Memory B cell (primary cell): ENCODE data around the gene AP2A1.

Source experiments
- ATAC-seq: fragments of 150-1000 bp; cut with Tn5 transposase; 2 replicates; pipeline ENCODE4 v1.10.0; 2021; ENCODE audit warnings: low read depth, mild to moderate bottlenecking, moderate library complexity
- DNase-seq, 2 donors: peaks; one replicate each; pipeline ENCODE4 v3.0.0; 2022; ENCODE audit warnings: low spot score in 2 of 2
- H3K27ac Mint-ChIP-seq: one replicate; pipeline ENCODE4 v1.8.0; 2022; ENCODE audit warnings: mild to moderate bottlenecking, moderate library complexity, mixed read lengths
- H3K27me3 Mint-ChIP-seq: one replicate; pipeline ENCODE4 v1.8.0; 2022; ENCODE audit warnings: mixed read lengths
- H3K36me3 Mint-ChIP-seq: one replicate; pipeline ENCODE4 v1.8.0; 2022; ENCODE audit warnings: mild to moderate bottlenecking, mixed read lengths
- H3K4me1 Mint-ChIP-seq: one replicate; pipeline ENCODE4 v1.8.0; 2022; ENCODE audit warnings: mixed read lengths
- H3K4me3 Mint-ChIP-seq: one replicate; pipeline ENCODE4 v1.8.0; 2022; ENCODE audit warnings: mild to moderate bottlenecking, moderate library complexity, mixed read lengths
- H3K9me3 Mint-ChIP-seq: one replicate; pipeline ENCODE4 v1.8.0; 2022; ENCODE audit warnings: mixed read lengths

The AP2A1 gene

DNA sequence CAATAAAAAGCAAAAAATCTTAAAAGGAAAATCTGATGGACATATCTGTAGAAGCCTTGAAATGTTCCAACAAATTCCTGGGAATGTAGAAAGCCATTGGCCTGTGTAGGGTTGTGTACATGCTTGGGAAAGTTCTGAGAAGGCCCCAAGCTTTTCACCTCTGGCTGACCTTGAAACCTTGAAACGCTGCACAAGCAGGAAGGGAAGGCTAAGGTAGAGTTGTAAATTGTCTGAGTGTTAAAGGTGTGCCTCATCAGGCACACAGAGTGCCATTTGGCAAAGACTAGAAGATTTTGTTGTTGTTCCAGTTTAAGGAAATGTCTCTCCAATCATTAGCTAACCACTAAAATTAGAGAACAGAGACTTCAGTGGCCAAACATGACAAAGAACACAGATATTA is 14.1 kb upstream of the AP2A1 start:
- H3K9me3 Mint-ChIP-seq: peaks cover 1% of the 10 kb centered on the region
- H3K4me3 Mint-ChIP-seq: no peak overlapping the region
- no peak for DNase-seq
- ATAC-seq: no peak
- H3K27me3 Mint-ChIP-seq: peaks cover 2% of the 10 kb centered on the region
- H3K27ac Mint-ChIP-seq: no peak overlapping the region
- H3K36me3 Mint-ChIP-seq: no peaks in the 10 kb centered on the region
- H3K4me1 Mint-ChIP-seq: no peaks in the 10 kb centered on the region

DNA sequence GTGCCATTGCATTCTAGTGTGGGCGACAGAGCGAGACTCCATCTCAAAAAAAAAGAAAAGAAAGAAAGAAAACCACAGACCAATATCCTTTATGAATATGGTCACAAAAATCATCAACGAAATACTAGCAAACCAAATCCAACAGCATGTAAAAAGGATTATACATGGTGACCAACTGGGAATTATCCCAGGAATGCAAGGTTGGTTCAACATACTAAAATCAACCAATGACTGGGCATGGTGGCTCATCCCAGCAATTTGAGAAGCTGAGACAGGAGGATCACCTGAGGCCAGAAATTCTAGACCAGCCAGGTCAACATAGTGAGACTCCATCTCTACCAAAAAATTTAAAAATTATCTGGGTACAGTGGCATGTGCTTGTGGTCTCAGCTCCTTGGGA is 10.8 kb upstream of the AP2A1 start:
- ATAC-seq: no peak
- DNase-seq: no peak
- no peaks in the 10 kb centered on the region for H3K4me1 Mint-ChIP-seq
- peaks cover 1% of the 10 kb centered on the region for H3K9me3 Mint-ChIP-seq
- no peak overlapping the region for H3K27ac Mint-ChIP-seq
- H3K27me3 Mint-ChIP-seq: peaks cover 3% of the 10 kb centered on the region
- no peak overlapping the region for H3K4me3 Mint-ChIP-seq
- H3K36me3 Mint-ChIP-seq: no peaks in the 10 kb centered on the region

DNA sequence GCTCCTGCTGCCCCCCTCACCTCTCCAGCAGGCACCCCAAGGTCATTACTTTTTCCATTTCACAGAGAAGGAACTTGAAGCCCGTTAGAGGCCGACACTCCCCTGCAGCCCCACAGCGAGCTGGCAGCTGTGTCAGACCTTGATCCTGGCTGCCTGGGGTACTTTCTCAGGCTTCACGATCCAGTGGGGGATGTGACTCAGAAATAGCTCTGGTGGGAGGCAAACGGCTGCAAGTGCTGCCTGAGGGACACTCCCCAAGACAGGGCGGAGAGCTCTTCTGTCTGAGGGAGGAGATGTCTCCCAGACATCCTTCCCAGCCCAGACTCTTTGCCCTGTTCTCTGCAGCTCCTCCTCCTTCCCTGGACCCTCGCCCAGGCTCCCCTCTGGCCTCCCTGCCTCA is 8.5 kb upstream of the AP2A1 start:
- Mint-ChIP-seq H3K9me3 (peaks cover 1% of the 10 kb centered on the region), H3K27me3 (peaks cover 3% of the 10 kb centered on the region), H3K36me3 (no peaks in the 10 kb centered on the region), H3K4me3 (no peak overlapping the region), H3K27ac (no peak overlapping the region), H3K4me1 (no peaks in the 10 kb centered on the region)
- DNase-seq: no peak
- no peak for ATAC-seq

DNA sequence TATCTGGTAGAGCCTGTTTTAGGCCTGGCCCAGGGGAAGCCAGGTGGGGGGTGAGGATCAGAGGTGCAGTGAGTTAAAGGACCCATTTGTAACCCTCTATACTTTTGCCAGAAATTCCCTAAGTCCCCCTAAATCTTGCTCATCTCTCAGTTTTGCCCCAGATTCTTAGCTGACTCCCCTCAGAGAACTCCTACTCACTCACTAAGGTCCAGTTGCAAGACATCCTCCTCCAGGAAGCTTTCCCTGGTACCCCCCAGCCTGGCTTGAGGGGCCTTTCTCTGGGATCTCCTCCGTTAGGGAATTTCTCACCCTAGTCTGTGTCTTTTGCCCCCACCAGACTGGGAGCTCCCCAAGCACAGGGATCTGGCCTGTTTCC is 5.6 kb upstream of the AP2A1 start:
- no peak for ATAC-seq
- DNase-seq: no peak
- no peaks in the 10 kb centered on the region for H3K9me3 Mint-ChIP-seq
- H3K4me1 Mint-ChIP-seq: no peaks in the 10 kb centered on the region
- H3K36me3 Mint-ChIP-seq: no peaks in the 10 kb centered on the region
- no peak overlapping the region for H3K27ac Mint-ChIP-seq
- H3K4me3 Mint-ChIP-seq: no peak overlapping the region
- peaks cover 3% of the 10 kb centered on the region for H3K27me3 Mint-ChIP-seq

DNA sequence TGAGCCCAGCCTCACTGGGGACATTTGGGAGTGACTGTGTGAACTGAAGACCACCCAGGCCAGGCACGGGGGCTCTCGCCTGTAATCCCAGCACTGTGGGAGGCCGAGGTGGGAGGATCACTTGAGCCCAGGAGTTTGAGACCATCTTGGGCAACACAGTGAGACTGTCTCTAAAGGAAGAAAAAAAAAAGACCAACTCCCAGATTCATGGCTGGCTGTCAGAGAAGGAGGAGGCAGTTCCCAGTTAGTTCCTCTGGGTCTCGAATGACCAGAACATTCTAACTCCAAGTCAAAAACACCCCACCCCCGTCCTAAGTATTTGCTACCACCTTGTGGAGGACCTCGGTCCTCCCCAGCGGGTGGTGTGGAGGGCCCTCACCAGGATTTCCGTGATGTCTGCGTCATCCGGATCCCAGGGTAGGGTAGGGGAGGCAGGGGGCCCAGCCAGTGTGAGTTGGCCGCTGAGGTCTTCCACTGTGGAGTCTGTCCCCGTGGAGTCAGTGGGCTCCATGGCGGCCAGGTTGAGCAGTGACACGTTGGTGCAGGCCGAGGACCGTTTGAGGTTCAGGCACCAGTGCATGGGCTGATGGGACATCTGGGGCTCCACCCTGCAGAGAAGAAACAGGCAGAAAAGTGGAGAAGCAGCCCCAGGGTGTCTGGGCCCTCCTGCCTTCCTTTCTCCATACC is 5.0 kb upstream of the AP2A1 start:
- H3K4me3 Mint-ChIP-seq: no peak overlapping the region
- H3K27me3 Mint-ChIP-seq: peaks cover 3% of the 10 kb centered on the region
- no peaks in the 10 kb centered on the region for H3K36me3 Mint-ChIP-seq
- ATAC-seq (no peak), DNase-seq (no peak)
- no peak overlapping the region for H3K27ac Mint-ChIP-seq
- H3K9me3 Mint-ChIP-seq: no peaks in the 10 kb centered on the region
- no peaks in the 10 kb centered on the region for H3K4me1 Mint-ChIP-seq

DNA sequence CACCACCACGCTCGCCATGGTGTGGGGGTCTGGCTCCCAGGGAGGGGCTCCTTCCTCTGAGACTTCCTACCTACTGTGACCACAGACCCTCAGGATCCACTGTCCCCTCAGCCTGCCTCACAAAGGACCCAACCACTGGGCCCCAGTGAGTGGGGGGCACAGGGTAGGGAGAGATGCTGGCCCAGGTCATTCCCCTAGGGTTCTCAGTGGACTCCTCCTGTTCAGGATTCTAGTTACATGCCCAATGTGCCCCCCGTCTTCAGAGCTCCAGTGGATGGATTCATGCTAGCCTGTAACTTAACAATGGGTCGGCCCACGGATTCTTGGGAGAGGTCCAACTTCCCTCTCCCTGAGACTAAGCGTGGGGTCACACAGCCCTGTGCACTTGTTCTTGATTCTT is 3.6 kb upstream of the AP2A1 start, which contains the start of gene TSKS:
TSKS (minus strand) TSS at position 77 of the 400 bp plus-strand sequence; CDS start at position 18, 59 bp downstream.
- DNase-seq (no peak), ATAC-seq (no peak)
- no peaks in the 10 kb centered on the region for H3K36me3 Mint-ChIP-seq
- no peaks in the 10 kb centered on the region for H3K9me3 Mint-ChIP-seq
- no peaks in the 10 kb centered on the region for H3K27me3 Mint-ChIP-seq
- H3K4me1 Mint-ChIP-seq: peaks cover 9% of the 10 kb centered on the region
- H3K4me3 Mint-ChIP-seq: no peak within 1 kb of the TSS
- no peak within 1 kb of the TSS for H3K27ac Mint-ChIP-seq

DNA sequence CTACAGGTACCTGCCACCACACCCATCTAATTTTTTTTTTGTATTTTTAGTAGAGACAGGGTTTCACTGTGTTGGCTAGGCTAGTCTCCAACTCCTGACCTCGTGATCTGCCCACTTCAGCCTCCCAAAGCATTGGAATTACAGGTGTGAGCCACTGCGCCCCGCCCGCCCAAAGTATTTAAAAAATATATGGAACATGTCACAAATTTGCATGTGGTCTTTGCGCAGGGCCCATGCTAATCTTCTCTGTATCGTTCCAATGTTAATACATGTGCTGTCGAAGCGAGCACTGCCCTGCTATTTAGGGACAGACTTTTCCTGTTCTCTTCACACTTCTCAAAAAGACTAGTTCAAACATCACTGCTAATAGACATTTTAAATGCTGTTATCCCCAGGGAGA is 2.5 kb upstream of the AP2A1 start:
- H3K9me3 Mint-ChIP-seq: no peaks in the 10 kb centered on the region
- no peak for DNase-seq
- H3K27me3 Mint-ChIP-seq: no peaks in the 10 kb centered on the region
- H3K4me3 Mint-ChIP-seq: no peak overlapping the region
- peaks cover 3% of the 10 kb centered on the region for H3K36me3 Mint-ChIP-seq
- no peak overlapping the region for H3K27ac Mint-ChIP-seq
- ATAC-seq: no peak
- peaks cover 14% of the 10 kb centered on the region for H3K4me1 Mint-ChIP-seq

DNA sequence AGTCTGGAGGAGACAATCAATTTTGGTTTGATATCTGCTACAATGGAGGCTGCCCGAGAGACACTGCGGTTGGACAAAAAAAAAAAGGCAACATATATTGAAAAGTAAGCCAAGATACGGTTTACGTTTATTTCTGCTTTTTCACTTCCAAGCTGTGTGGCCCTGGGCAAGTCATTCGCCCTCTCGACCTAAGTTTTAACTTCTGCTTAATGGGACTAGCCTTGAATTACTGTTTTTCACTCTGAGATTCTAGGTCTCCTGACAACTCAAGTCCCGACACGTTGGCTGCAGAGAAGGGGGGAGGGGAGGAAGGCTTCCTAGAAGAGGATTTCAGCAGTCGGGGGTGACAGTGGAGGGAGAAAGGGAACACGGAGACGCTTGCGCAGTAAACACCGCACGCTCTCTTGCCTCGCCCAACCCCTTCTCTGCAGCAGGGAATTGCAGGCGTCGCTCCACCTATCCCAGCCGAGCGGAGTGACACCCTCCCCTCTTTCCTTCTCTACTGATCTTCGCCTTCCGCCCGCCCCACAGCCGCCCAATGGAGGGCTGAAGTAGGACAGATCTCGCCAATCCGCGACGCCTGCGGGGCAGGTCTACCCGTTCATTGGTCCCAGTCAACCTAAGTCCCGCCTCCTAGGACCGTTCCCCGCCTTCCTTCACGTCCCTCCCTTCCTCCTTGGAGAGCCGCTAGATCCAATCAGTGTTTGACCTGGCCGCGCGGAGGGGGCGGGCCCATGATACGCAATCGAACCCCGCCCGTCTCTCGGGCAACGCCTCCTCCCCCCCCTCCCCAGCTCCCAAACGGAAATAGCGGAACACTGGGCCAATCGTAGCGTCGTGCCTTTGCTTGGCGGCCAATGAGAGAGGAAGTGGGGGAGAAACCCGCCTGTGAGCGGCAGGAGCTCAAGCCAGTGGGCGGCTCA is 533 bp upstream of the AP2A1 start:
- Mint-ChIP-seq H3K4me3 (peak overlapping the region; percentile 93), H3K27me3 (no peaks in the 10 kb centered on the region), H3K36me3 (peaks cover 3% of the 10 kb centered on the region), H3K9me3 (no peaks in the 10 kb centered on the region), H3K4me1 (peaks cover 15% of the 10 kb centered on the region), H3K27ac (peak overlapping the region; percentile 89)
- ATAC-seq (peak; percentile 83), DNase-seq (peak; percentile 86 to 98)

DNA sequence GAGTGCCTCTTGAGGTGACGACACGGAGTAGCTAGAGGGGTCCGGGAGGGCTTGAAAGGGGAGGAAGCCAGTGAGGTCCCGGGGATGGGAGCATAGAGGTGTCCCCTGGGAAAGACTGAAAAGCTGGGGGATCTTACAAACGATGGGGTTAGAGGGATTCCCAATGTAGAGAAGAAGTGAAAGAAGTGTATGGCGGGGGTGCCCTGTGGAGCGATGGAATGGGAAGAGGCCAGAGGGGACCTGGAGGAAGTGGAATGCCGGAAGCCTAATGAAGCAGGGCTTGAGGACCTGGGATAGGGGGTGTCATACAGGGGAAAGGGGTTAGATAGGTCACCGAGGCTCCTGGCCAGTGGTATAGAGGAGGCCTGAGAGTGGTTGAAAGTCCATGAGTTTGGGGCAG is 580 bp downstream of the AP2A1 start:
- Mint-ChIP-seq H3K4me3 (peak overlapping the region; percentile 87), H3K4me1 (peaks cover 15% of the 10 kb centered on the region), H3K9me3 (no peaks in the 10 kb centered on the region), H3K36me3 (peaks cover 6% of the 10 kb centered on the region), H3K27me3 (no peaks in the 10 kb centered on the region), H3K27ac (peak overlapping the region; percentile 66)
- DNase-seq: no peak
- ATAC-seq: no peak

DNA sequence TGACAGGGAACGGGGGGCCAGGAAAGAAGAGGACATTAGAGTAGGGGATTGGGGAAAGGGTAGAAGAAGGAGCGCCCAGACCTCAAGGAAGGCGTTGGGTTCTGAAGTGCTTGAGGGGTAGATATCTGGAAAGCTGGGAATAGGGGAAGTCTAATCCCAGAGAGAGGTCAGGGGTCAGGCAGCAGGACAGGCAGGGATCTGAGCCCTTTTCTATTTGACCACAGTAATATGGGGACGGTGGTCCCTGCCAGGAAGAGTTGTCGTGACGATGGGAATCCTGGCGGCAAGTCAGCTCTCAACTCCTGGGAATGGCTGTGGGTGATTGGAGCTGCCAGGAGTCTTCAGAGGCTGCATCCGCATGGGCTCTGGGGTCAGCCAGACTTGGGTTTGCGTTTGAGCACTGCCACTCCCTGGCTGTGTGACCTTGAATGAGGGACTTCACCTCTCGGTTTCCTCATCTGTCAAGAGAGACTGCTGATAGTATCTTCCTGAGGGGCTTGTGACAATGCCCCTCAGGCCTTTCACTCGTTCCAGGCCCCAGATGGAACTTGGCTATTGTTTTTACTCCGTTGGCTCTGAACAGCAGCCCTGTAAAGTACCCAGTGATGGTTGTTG is 1.3 kb downstream of the AP2A1 start:
- ATAC-seq (no peak), DNase-seq (no peak)
- Mint-ChIP-seq H3K27ac (peak overlapping the region; percentile 66), H3K36me3 (peaks cover 10% of the 10 kb centered on the region), H3K4me3 (peak overlapping the region; percentile 87), H3K27me3 (no peaks in the 10 kb centered on the region), H3K4me1 (peaks cover 19% of the 10 kb centered on the region), H3K9me3 (no peaks in the 10 kb centered on the region)

DNA sequence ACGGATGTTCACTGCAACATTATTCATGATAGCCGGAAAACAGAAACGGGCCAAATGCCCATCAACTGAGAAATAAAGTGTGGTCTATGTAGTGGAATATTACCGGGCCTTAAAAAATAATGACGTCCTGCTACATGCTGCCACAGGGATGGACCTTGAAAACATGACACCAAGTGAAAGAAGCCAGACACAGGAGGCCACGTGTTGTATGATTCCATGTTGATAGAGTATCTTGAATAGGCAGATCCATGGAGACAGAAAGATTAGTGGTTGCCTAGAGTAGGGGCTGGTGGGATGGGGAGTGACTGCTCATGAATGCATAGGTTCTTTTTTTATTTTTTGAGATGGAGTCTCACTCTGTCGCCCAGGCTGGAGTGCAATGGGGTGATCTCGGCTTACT is 3.7 kb downstream of the AP2A1 start:
- ATAC-seq: no peak
- no peak overlapping the region for H3K27ac Mint-ChIP-seq
- H3K36me3 Mint-ChIP-seq: peaks cover 14% of the 10 kb centered on the region
- H3K9me3 Mint-ChIP-seq: no peaks in the 10 kb centered on the region
- no peak overlapping the region for H3K4me3 Mint-ChIP-seq
- H3K4me1 Mint-ChIP-seq: peaks cover 25% of the 10 kb centered on the region
- H3K27me3 Mint-ChIP-seq: no peaks in the 10 kb centered on the region
- DNase-seq: no peak

DNA sequence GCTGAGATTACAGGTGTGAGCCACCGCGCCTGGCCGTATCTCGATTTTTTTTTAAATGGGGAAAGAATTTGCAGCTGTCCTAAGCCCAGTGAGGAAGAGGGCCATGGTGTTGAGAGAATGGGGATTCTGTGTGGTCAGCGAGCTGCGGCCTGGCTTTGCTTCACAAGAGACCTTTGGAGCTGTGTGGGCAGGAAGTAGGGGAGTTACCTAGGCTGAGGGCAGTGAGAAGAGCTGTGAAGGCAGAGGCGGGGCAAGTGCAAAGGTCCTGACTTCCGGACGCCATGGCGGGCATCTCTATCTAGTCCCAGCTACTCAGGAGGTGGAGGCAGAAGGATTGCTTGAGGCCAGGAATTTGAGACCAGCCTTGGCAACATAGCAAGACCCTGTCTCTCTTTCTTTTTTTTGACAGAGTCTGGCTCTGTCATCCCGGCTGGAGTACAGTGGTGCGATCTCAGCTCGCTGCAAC is 4.9 kb downstream of the AP2A1 start:
- no peak overlapping the region for H3K27ac Mint-ChIP-seq
- no peaks in the 10 kb centered on the region for H3K27me3 Mint-ChIP-seq
- ATAC-seq (no peak), DNase-seq (no peak)
- H3K36me3 Mint-ChIP-seq: peaks cover 19% of the 10 kb centered on the region
- H3K4me1 Mint-ChIP-seq: peaks cover 28% of the 10 kb centered on the region
- H3K9me3 Mint-ChIP-seq: no peaks in the 10 kb centered on the region
- no peak overlapping the region for H3K4me3 Mint-ChIP-seq

DNA sequence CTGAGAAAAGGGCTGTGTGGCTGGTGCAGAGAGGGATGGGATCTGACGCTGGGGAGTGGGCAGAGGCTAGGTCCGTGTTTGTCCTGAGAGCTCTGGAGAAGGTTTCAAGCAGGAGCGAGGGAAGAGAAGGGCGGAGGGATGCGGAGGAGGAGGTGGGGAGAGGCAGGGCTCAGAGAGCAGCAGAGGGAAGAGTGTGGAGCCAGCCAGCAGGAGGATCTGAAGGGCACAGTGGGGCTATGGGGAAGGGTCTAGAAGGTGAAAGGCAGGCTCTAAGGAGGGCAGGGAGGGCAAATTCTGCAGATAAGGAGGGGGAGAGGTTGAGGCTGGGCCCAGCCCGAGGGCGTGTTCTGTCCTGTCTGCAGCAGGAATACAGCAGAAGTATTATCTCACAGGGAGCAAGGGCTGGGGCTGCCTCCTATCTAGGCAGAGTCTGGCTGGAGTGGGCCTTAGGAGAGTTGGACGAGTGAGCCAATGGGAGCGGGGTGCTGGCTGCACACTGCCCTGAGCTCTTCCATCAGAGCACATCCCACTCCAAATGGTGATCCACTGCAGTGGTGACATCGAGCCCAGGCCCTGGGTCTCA is 6.1 kb downstream of the AP2A1 start:
- no peaks in the 10 kb centered on the region for H3K27me3 Mint-ChIP-seq
- no peak overlapping the region for H3K27ac Mint-ChIP-seq
- peaks cover 19% of the 10 kb centered on the region for H3K36me3 Mint-ChIP-seq
- ATAC-seq: no peak
- DNase-seq: no peak
- H3K4me3 Mint-ChIP-seq: no peak overlapping the region
- peaks cover 20% of the 10 kb centered on the region for H3K4me1 Mint-ChIP-seq
- H3K9me3 Mint-ChIP-seq: no peaks in the 10 kb centered on the region
